Activated CD4-positive, CD25-positive, alpha-beta regulatory T cell treated with anti-CD3 and anti-CD28 coated beads, Interleukin-2, amount 50 U/mL, for 24 hours (primary cell): Measurements from ENCODE around the gene NRM.
"Not testable (repeated sequence)": the region's sequence is repeated elsewhere in the genome, so short reads cannot be mapped to it uniquely, and the experiment has no call there.

ENCODE experiments used
- ATAC-seq, 2 donors: fragments of 150-1000 bp; cut with Tn5 transposase; one replicate each; pipeline ENCODE4 v1.10.0; 2021; ENCODE audit warnings: mild to moderate bottlenecking in 1 of 2, moderate library complexity in 1 of 2

NRM gene

GRCh38 chr6:30719791-30720737 lies 29.3 kb upstream of the NRM start, which contains the start of gene TUBB:
TUBB (plus strand) TSS chr6:30720352; CDS start chr6:30720507, 155 bp downstream.
- peak; percentile 66 to 69 for ATAC-seq

GRCh38 chr6:30719356-30719755 lies 28.6 kb upstream of the NRM start:
- no peak for ATAC-seq

GRCh38 chr6:30717845-30718720 lies 27.3 kb upstream of the NRM start:
- not testable (repeated sequence) for ATAC-seq

- peak; percentile 78 to 83 for ATAC-seq
Observed at GRCh38 chr6:30717129-30717844, 26.5 kb upstream of the NRM start, which contains the start of gene MDC1. MDC1 (minus strand) TSS chr6:30717281; CDS start chr6:30715175, 2,106 bp downstream.

GRCh38 chr6:30716879-30717128 lies 26.0 kb upstream of the NRM start:
- no peak for ATAC-seq

GRCh38 chr6:30714263-30714662 lies 23.5 kb upstream of the NRM start:
- no peak for ATAC-seq

GRCh38 chr6:30712441-30712945 lies 21.7 kb upstream of the NRM start:
- no peak for ATAC-seq

- no peak for ATAC-seq
Observed at GRCh38 chr6:30711758-30712380, 21.1 kb upstream of the NRM start.

GRCh38 chr6:30709101-30709868 lies 18.5 kb upstream of the NRM start:
- ATAC-seq, result no peak

GRCh38 chr6:30707281-30707850 lies 16.6 kb upstream of the NRM start:
- no peak for ATAC-seq

GRCh38 chr6:30705620-30706019 lies 14.8 kb upstream of the NRM start:
- no peak for ATAC-seq

GRCh38 chr6:30703821-30704220 lies 13.0 kb upstream of the NRM start:
- no peak for ATAC-seq

GRCh38 chr6:30703011-30703410 lies 12.2 kb upstream of the NRM start:
- ATAC-seq, result no peak

GRCh38 chr6:30700340-30700739 lies 9.6 kb upstream of the NRM start:
- ATAC-seq, result no peak

- ATAC-seq, result no peak
Observed at GRCh38 chr6:30696432-30696831, 5.6 kb upstream of the NRM start.

- ATAC-seq, result no peak
Observed at GRCh38 chr6:30691208-30691847, 544 bp upstream of the NRM start.

- ATAC-seq, result no peak
Observed at GRCh38 chr6:30689985-30690384, 799 bp downstream of the NRM start.

GRCh38 chr6:30689022-30689865 lies 1.5 kb downstream of the NRM start:
- ATAC-seq, result no peak

GRCh38 chr6:30688569-30688968 lies 2.2 kb downstream of the NRM start:
- no peak for ATAC-seq
